TTC549 (cell line): ENCODE data around the gene MAN1A1.

Experiments used
- FAIRE-seq: peaks from 2 replicates; lab custom pipeline; 2012; peaks lifted over from hg19 to GRCh38; lab: Jason Lieb, UNC

Gene MAN1A1

DNA sequence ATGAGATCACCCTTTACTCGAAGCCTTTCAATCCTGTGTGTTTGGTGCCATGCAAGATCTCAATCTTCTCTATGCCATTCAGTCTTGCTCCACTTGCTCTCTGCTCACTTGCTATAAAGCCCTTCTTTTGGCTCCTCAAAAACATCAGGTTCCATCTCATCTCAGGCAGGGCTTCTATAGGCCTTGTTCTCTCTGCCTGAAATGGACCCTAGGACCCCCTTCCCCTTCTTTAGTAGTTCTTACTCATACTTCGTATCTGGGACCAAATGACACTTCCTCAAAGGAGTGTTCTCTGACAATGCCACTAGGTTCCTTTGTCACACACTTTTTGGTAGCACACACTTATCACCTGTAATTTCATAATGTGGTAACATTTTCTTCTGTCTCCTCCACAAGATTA is 154.4 kb downstream of the MAN1A1 start:
- no peak for FAIRE-seq

DNA sequence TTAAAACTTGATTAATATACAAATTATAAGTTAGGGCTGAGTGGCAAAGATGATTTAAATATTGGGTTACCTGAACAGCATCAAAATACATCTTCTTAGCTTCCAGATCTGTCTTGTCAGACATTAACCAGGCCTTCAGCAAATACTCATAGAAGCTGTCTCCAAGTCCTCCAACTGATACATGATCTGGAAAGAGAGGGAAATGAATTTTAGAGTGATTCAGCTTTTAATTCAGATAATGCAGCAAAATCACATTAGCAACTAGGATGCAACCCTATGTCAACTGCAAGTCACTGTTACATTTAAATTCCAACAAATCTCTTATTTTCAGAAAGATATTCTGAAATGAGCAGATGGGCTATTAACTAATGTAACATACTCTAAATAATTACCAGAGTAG is 155.9 kb downstream of the MAN1A1 start:
- FAIRE-seq: no peak

DNA sequence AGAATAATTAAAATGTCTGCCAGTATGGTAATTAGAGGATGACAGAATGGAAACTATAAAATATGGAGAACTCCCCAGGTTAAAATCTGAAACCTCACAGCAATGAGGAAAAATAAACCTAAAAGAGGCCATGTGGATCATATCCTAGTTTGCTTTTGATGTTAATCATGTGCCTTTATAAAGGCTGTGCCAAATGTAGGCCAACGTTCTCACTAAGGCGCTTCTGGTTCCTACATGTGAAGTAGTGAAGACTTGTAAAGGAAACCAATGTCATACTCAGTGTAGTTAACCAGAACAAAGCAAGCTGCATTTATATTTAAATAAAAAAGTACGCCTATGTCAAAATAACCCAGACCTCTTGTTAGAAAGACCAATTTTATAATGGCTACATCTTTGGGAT is 157.4 kb downstream of the MAN1A1 start:
- no peak for FAIRE-seq

DNA sequence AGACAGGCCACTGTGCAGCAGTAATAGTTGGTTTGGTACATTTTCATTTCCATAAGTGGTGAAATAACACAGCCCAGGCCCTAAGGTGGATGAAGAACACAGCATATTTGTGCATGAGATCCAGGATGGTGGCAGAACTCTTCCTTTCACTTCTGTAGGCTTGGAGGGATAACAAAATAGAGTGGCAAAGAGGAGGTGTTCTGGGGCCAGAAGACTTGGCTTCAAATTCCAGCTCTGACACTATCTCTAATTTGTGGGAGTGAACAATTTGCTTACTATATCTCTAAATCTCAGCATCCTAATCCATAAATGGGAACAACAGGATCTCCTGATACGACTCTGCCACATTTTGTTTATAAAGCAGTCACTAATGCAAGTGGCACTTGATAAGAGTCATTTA is 159.4 kb downstream of the MAN1A1 start:
- FAIRE-seq: no peak

DNA sequence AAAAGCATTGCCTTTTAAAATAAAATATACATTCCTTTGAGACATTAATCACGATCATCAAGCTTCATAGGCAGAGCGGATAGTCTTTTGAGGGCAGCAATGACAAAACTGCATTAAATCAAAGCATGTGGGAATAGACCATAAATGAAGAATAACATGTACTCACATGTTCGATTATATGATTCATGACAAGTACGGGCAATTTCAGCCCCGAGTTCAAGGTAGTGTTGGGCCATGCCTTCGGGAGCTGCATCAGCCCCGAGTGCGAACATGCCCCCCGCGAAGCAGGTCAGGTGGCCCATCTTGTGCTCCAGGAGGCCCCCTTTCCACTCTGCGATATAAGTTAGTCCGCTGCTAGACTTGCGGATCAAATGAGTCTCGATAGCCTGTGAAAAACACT is 160.1 kb downstream of the MAN1A1 start:
- no peak for FAIRE-seq

DNA sequence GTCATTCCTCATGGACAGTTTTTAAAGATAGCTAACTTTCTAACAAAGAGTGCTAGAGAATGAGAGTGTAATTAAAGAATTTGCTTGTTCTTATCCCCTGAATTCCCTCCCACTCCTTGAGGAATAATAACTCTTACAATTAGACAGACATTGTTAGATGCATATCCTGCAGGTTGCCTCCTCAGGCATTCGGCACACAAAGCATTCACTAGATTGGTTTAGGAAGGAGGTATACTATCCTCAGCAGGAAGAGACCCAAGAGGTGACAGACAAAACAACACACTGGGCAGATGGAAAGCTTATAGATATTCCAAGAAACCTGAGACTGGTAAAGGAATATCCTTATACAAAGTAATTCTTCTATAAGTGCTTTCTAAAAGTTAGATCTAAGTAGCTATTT is 162.0 kb downstream of the MAN1A1 start:
- FAIRE-seq: no peak

DNA sequence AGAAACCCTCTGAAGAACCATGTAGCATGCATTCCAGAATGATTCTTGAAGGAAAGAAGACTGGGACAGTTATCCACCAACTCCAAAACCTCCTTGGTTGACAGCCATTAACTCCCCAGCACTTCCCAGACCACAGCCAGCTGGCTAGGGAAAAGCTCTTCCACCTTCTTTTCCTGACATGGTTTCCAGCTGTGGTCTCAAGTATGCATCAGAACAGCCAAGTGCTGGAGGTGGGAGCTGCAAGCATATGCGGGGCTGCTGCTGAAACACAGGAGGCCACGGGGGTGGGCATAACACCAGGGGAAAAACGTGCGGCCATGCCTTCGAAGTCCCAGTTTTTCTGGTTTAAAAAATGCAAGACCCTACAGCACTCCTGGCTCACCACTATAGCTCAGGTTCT is 163.1 kb downstream of the MAN1A1 start:
- no peak for FAIRE-seq

DNA sequence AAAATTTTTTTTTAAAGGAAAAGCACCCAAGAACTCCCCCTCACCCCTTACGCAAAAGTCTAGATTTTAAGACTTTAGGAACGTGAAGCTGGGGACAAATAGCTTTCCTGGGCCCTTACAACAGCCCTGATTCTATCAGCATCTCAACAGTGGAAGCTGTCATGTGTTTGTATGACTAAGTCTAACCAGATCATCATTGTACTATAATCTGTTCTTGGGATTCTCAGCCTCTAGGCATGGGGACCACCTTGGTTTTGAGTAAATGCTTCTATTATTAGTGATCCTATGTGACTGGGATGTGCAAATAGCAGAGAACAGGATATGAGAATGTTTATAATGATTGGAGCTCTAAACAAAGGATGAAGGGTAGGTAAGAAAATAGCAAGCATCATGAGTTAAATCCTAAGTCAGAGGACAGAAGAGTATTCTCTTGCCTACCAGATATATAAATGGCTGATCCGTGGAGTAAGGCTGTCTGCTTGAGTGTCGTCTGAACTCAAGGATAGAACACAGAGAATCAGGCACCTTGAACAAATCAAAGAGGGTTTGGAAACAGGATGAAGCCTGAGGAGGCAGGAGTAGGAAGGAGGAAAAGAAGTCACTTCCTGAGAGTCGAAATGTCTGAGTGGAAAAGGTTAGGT is 165.4 kb downstream of the MAN1A1 start:
- no peak for FAIRE-seq

DNA sequence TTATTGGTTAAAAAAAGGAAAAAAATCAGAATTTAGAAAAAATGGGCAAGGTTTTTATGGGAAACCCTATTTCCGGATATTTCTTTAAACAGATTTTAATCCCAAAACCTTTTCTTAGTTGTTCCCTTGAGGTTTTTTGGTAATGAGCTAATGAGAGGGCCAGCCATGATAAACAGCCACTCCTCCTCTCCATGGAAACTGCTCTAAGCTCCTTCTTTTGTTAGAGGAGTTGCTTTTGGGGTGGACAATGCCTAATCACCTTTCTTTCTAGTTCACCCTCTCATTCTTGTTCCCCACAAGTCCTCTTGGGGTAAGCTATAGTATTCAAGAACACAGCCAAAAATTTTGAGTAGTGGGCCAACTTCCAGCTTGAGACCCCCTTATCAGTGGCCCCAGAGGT is 166.1 kb downstream of the MAN1A1 start:
- no peak for FAIRE-seq

DNA sequence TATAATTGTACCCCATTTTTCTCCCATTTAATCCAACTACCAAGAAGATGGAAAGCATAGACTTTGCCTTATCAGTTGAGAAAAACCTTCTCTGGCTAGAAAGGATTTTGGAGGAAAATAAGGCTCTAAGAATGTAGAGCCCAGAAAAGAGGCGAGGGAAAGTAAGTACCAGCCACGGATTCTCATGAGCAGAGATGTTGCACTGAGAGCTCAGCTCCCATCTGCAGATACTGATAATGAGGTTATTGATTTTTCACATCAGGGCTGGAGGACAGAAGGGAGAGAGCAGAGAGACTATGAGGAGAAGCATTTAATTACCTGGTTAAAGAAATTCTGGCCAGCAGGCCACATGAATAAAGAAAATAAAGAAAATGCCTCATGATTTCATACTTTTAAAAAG is 166.7 kb downstream of the MAN1A1 start:
- no peak for FAIRE-seq

DNA sequence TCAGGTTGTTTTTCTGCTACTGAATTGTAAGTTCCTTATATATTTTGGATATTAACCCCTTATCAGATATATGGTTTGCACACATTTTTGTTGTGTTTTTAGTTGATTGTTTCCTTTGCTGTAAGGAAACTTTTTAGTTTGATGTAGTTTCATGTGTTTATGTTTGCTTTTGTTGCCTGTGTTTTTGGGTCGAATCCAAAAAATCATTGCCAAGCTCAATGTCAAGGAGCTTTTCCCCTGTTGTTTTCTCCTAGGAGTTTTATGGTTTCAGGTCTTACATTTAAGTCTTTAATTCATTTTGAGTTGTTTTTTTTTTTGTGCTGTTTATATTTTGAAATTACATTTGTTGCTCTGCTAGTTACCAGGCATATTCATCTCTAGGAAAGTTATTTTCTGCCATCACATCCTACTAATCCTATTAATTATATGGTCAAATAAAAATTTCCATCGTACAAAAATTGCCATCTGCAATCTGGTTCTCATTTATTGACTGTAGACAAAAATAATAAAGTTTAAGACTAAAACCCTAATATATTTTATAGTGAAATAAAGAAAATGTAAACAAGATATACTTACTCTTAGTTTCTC is 167.3 kb downstream of the MAN1A1 start:
- FAIRE-seq: no peak

DNA sequence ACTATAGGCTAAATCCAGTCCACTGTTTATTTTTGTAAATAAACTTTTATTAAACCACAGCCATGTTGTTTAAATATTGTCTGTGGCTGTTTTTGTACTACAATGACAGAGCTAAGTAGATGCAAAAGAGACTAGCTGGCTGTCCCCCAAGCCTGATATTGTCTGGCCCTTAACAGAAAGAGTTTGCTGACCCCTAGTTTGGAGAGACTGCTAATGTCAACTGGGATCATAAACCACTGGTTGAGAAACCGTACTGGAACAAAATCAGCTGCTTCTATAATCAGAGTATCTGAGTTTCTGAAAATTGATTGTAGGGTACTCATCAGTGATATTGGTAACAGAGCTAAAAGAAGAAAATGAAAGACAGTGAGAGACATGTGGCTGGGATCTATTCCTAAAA is 168.5 kb downstream of the MAN1A1 start:
- no peak for FAIRE-seq

DNA sequence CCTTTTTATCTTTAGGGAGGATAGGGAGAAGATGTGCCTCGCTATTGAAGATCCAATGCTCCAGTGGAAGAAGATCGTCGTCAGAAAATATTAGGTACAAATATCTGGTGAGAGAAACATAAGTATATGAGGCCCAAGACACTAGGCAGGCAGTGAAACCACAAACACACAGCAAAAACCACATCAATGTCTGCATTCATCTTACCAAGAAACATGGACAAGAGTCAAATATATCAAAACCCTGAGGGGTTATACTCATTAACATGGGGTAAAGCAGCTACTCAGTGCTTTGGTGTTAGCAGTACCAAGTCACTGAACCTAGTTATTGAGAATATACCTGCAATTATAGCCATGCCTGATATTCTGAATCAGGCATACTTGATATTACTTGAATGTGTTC is 169.7 kb downstream of the MAN1A1 start:
- FAIRE-seq: no peak

DNA sequence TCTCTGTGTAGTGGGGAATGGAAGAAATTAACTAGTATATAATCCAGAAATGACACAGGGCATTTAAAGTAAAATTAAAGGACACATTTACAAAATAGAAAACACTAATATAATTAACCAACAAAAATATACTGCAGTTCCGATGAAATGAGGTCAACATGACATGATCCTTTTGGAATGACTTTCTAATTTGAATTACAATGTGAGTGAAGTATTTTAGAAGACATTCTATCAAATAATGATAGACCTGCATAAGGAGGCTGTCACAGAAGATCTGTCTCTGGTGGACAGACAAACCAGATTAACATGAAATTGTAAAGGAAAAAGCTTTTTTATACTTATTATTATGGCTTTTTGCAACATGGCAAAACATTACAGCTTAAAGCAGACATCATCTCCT is 170.5 kb downstream of the MAN1A1 start:
- FAIRE-seq: no peak

DNA sequence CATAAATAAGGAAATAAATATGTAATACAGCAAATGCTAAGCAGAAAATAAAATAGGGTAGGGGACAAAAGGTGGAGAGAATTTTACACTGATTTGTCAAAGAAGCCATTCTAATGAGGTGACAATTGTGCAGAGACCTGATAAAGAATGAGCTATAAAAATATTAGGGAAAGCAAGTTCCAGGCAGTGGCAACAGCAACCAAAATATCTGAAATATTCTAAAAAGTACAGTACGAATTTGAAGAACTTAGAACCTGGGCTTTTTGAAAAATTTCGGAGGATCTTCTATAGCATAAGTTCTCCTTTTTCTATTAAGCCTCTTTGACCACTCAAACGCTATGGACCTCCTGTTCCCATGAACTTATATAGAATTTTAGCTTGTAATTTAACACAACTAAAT is 173.1 kb downstream of the MAN1A1 start:
- FAIRE-seq: no peak

DNA sequence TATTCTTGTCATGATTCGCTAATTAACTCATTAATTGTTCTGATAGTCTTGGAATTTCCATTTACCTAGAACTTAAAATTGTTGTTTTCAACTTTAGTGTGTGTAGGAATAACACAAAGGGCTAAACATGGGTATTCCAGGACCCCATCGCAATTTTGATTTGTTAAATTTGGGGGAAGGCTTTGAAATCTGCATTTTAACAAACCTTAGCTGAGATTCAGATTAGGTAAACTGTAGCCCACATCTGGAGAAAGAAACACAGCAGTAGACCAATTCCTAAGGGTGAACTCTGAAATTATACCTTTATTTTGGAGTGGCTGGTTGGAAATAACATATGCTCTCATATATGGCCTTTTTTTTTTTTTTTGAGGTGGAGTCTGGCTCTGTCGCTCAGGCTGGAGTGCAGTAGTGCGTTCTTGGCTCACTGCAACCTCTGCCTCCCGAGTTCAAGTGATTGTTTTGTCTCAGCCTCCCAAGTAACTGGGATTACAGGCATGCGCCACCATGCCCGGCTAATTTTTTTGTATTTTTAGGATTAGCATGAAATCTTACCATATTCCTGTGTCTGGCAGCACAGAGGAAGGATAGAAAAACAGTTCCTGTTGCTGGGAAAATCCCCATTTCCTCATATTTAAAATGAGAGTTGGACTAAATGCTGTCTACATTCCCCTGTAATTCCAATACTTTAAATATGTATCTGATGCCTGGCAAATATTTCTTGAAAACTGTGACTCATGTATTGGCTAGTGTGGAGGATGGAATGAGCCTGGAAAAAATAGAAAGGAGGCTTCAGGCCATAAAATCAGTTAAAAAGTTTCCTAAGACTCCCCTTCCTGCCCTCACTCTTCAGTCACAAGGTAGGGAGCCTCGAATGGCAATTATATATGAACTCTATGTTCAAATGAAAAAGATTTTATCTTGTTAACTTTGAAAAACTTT is 174.4 kb downstream of the MAN1A1 start:
- FAIRE-seq: no peak

DNA sequence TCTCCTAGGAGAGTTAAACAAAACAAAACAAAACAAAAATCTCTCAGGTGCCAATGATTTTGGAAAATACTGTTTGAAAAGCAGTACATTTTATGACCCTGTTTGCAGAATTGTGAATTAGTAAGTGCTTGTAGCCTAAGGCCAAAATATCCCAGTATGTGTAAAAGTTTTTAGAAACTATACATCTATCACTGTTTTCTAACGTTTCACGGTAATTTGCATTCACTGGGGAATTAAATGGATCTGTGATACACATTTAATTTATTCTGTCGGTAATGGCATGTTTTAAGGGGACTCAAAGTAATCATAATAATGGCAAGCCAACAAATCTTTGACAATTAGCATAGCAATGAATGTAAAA is 175.5 kb downstream of the MAN1A1 start:
- FAIRE-seq: no peak

DNA sequence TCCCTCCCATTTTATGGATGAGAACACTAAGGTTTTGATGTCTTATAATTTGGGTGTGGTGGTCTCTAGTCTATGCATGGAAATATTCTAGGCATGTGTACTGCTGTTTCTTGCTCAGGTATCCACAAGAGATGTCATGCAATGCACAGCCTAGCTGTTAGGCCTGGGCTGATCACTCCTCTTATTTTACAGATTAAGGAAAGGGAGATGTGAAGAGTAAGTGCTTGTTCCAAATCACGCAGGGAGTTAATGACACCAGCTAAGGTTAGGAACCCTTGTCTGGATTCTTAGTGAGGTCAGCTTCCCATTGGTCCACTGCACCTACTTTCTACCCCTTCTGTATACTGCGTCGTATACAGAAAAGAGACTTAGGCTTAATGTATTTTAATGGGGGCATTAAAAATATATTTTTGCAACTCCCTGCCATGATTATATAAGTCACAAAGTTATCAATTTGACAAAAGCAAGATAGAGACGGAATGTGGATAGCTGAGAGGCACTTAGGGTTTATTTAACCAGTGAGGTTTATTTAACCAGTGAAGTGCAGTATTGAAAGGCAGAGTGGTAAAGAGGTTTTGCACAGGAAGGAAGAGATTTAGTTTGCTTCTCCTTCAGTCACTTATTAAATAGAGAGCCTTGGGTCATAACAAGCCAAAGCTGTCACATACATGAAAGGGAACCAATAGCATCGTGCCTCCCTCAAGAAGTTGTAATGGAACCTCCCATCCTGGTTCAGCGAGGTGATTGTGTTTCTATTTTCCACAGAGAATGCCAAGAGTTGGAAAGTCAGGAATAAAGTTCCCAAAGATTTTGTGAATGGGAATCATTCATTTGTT is 176.1 kb downstream of the MAN1A1 start:
- no peak for FAIRE-seq

DNA sequence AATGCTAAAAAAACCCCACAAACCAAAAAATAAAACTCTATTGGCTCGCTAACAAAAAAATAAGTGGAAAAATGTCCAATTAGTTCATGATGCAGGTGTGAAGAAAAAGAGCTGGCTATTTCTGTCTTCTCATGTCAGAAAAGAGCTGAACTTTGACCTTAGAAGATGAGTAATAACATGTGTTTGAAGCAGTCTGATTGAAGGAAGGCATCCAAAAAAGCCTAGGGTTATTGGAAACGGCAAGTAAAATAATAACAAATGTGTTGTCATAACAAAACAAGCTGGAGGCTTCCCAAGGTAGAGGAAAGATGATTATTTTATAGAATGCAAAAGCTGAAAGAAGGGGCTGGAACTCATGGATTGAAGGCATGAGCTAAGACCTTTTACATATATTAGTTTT is 176.7 kb downstream of the MAN1A1 start:
- no peak for FAIRE-seq

DNA sequence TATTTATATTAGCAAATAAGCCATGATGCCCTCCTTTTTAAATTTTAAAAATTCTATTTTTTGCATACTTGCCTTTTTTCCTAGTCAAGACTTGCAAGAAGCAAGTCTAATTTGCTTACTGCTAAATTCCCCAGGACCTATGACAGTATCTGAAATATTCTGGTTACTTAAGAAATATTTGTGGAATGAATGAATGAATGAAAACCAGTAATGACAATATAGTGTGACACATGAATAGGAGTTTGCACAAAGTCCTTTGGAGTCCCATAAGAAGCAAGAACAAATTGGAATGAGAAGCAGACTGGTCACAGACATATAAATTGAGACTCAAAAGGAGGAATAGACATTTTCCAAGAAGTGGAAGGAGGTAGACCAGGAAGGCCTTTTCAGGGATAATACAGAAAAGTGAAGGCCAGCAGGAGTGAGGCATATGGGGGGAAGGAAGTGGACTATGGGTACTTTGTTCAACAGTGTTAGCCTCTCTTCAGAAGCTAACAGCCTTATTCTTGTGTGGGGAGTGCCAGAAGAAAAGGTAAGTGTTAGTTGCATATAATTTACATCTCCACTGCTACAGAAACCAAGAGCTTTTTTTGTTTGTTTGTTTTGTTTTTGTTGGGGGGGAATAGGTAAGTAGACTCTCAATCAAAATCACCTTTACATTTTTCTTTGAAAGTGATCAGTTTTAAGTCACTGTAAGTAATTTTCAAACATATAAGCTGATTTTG is 177.5 kb downstream of the MAN1A1 start:
- FAIRE-seq: no peak

DNA sequence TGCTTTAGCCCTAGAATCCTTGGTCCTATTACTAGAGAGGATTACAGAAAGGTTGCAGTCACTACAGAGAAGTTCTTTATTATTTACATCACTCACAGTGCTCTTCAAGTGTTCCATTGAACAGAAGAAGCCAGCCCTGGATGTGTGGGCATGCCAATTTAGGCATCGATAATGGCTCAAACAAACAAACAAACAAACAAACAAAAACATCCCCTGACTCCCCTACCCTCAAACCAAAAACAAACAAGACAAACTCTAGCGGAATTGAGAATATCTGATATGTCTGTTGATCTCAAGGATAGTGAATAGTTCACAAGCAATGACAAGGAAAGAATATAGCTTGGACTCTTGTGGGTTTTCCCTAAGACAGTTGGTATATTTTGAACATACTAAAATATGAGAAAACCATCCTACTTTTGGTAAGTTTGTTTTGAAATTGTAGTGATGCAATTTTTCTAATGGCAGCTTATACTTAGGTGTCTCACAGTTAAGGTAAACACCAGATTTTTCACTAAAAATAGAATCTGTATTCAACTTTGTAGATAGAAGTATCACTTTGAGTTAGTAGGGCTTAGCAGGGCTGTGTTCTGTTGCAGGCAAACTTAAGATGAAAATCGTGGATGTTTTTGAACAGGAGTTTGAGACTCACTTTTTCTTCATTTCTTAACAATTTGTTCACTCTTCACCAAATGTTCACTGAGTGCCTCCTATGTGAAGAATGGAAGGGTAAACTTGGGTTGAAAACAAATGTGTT is 178.3 kb downstream of the MAN1A1 start:
- FAIRE-seq: no peak
